ENCODE measurements around the gene SPSB4.
"Not testable (repeated sequence)": the region's sequence is repeated elsewhere in the genome, so short reads cannot be mapped to it uniquely, and the experiment has no call there.

The SPSB4 gene

DNA sequence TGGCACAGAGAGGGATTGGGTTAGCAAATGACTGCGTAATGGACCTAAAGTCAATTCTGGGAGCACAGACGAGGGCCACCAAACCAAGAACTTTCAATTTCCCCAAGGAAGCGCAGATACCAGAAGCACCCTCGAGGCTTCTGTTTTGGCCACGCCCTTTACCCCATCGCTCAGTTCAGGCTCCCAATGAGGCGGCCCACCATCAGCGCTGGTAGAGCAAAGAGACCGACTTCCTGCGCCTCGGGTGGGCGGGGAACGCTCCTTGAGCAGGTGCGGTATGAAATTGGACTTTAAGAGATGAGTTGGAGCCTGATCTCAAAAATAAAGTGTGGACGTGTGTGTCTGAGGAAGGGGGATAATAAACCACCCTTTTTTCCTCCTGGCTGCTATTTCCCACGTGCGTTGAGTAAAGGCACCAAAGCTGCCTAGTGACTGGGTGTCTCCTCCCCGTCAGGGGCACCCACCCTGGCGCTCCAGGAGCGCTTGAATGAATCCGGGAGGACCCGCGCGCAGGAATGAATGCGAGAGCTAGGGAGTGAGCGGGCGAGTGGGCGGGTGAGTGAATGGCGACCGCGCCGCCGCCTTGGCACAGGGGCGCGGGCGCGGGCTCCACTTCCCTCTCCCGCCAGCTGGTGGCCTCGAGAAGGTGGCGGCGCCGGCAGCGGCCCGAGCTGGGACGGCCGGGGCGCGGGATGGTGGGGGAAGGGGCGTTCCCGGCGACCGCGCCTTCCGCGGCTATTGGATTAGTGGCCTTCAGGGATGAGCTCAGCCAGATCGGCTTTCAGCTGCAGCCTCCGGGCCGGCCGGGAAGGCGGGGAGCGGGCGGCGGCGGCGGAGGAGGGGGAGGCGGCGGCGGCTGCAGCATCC, at the start of gene SPSB4:
Gene SPSB4 (plus strand): TSS at position 772 of the 867 bp plus-strand sequence. CDS start 14,758 bp downstream, outside the sequence.
- peak; percentile 59 for DNase-seq (ENCODE audit: low spot score)

GRCh38 chr3:141006344-141006743, 44.8 kb upstream of the SPSB4 start:
- no peak for DNase-seq (ENCODE audit: low spot score)

DNA sequence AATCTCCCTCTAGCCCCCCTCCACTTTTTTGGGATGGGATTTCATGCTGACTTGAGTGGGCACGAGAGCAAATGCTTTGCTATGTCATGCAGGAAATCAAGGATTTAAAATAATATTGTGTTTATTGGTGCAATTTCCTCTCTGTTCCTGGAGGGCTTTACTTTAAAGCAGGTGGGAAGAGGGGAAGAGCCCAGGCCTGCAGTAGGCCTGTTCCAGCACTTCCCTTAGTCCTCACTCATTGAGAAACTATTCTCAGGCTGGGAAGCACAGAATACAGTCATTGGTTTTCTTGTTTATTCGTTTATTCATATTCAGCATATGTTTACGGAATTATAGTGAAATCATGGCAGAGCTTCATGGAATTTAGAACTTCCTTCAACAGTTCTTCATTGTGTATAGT, 41.7 kb upstream of the SPSB4 start:
- no peak for DNase-seq (ENCODE audit: low spot score)

DNA sequence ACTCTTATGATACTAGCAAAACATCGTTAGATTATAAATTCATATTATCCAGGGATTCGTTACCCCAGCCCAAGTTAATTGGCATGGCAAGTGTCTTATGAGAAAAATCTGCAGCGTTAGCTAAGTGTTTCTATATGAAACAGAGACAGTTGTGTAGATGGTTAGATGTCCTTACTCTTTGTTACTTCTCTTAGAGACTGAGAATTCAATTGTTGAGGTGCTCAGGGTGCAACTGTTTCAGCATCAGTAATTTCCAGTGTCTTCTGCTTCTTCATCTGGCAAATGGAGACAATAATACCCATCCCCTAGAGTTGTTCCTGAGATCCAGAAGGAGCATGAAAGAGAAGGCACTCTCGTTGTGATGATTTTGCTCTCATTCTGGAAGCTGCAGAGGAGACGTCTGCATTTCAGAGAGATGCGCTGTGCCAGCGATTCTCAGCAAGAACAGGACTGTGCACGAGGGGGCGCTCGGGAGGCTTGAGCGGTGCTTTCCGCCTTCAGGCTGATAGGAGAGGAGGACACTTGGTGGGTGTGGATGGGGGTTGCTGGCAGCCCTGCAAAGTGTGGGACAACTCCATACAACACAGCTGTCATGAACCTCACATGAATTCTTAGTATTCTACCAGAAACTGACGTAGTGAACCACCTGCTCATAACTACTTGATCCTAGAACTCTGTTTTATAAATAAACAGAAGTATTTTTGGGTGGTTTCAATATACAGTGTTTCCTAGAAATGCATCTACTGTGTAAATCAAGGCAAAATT, 39.7 kb upstream of the SPSB4 start:
- peak; percentile 60 for DNase-seq (ENCODE audit: low spot score)

DNA sequence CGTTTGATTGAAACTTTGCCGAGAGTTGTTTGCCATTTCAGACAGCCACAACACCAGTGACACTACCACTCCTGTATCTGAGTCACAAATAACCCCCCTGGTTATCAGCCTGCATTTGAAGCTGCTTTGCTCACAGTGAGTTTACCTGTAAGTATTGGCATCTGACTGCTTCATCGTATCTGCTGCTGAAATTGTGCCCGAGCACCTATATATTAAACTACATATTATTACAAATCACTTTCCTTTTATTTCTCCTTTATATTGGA, 39.2 kb upstream of the SPSB4 start:
- no peak for DNase-seq (ENCODE audit: low spot score)

DNA sequence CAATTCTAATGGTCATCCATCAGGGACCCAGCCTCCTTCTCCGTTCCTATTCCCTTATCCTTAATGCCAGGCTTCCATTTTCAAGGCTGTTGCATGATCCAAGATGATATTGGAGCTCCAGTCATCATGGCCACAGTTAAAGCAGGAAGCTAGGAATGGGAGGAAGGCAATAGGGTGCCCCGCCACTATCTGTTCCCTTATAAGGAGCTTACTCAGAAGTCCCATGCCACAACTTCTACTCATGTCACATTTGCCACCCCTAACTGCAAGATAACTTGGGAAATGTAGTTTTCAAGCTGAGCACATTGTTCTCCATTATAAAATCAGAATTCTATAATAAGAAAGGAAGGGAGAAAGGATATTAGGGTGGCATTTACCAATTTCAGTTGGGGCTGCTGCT, 38.6 kb upstream of the SPSB4 start:
- no peak for DNase-seq (ENCODE audit: low spot score)

GRCh38 chr3:141015481-141015880, 35.7 kb upstream of the SPSB4 start:
- no peak for DNase-seq (ENCODE audit: low spot score)

DNA sequence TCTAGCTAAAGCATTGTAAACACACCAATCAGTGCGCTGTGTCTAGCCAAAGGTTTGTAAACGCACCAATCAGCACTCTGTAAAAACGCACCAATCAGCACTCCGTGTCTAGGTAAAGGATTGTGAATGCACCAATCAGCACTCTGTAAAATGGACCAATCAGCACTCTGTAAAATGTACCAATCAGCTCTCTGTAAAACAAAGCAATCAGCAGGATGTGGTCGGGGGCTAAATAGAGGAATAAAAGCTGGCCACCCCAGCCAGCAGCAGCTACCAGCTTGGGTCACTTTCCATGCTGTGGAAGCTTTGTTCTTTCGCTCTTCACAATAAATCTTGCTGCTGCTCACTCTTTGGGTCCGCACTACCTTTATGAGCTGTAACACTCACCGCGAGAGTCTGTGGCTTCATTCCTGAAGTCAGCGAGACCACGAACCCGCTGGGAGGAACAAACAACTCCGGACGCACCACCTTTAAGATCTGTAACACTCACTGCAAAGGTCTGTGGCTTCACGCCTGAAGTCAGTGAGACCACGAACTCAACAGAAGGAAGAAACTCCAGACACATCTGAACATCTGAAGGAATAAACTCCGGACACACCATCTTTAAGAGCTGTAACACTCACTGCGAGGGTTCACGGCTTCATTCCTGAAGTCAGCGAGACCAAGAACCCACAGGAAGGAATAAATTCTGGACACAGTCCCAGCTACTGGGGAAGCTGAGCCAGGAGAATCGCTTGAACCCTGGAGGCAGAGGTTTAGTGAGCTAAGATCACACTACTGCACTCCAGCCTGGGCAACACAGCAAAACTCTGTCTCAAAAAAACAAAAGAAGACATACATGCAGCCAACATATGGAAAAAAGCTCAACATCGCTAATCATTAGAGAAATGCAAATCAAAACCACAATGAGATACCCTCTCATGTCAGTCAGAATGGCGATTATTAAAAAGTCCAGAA, 33.5 kb upstream of the SPSB4 start:
- not testable (repeated sequence) for DNase-seq (ENCODE audit: low spot score)

- DNase-seq (ENCODE audit: low spot score), result no peak
Measured at GRCh38 chr3:141019244-141019643, 31.9 kb upstream of the SPSB4 start.

- DNase-seq (ENCODE audit: low spot score), result no peak
Measured at GRCh38 chr3:141020143-141020830, 30.9 kb upstream of the SPSB4 start.

GRCh38 chr3:141021261-141021660, 29.9 kb upstream of the SPSB4 start:
- DNase-seq (ENCODE audit: low spot score), result no peak

- DNase-seq (ENCODE audit: low spot score), result no peak
Measured at GRCh38 chr3:141030296-141030695, 20.9 kb upstream of the SPSB4 start.

- no peak for DNase-seq (ENCODE audit: low spot score)
Measured at GRCh38 chr3:141039589-141039988, 11.6 kb upstream of the SPSB4 start.

DNA sequence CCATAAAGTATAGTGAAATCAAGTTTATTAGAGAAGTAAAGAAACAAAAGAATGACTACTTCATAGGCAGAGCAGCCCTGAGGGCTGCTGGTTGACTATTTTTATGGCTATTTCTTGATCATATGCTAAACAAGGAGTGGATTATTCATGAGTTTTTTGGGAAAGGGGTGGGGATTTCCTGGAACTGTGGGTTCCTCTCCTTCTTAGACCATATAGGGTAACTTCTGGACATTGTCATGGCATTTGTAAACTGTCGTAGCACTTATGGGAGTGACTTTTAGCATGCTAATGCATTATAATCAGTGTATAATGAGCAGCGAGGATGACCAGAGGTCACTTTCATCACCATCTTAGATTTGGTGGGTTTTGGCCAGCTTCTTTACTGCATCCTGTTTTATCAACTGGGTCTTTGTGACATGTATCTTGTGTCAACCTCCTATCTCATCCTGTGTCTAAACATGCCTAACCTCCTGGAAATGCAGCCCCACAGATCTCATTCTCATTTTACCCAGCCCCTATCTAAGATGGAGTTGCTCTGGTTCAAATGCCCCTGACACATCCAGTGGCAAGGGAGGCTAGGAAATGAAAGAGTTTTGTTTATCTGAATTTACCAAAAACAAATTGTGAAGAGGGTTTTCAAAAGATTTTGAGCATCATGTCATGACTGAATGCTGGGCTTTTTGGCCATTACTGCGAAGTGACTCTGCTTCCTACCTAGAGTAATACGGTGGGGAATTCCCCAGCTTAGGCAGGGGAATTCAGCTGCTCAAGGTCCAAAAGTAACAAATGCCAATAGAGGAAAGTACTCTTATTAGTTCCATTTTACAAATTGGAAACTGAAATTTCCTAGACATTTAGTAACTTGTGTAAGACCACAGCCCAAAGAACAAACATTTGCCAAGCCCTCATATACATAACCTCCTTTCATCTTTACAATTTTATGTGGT, 6.2 kb upstream of the SPSB4 start:
- DNase-seq (ENCODE audit: low spot score), result no peak

DNA sequence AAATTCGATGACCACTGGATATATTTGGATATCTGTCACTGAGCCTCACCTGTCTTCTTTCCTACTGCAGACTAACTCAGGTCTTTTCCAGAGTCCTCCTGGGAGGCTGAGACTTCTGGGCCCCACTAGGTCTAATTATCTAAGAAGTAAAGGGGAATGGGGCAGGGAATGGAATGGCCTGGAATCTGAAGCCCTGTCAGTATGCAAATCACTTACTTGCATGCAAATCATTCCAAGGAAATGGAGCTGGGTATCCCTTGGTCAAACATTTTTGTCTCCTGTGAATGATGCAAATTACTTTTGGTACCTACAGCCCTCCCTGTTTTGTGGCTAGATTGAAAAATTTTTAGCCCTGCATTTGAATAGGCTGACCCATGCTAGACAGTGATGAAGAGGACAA, 5.3 kb upstream of the SPSB4 start:
- no peak for DNase-seq (ENCODE audit: low spot score)

DNA sequence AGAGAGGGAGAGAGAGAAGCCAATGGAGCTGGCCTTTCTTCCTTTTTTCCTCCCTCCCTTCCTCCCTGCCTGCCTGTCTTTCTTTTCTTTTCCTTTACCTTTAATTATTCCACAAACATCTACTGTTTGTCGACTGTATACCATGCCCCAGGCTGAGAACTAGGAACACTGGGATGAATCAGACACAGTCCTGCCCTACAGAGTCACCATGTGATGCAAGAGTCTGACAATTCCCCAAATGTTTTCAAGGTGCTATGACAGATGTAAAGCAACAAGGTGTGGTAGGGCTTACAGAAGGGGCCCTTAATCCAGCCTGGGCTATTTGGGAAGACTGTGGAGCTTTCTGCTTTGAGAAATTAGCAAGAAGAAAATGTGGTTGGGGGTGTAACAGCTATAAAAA, 4.0 kb upstream of the SPSB4 start:
- DNase-seq (ENCODE audit: low spot score), result no peak

DNA sequence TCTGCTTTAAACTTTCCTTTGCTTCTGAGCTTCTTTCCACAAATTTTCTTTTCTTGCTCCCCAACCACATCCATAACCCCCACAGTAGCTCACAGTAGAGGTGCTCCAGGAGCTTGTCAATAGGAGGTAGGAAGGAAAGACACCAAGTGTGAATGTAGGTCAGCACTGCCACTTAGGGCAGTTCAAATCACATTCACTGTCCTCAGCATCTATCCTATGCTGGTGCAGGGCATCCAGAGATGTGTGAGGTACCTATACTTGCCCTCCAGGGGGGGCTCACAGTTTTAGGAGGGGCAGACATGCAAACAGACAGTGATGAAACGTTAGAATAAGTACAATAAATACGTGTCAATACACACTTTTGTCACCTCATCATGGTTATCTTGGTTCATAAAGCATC, 1.5 kb upstream of the SPSB4 start:
- DNase-seq (ENCODE audit: low spot score), result no peak

DNA sequence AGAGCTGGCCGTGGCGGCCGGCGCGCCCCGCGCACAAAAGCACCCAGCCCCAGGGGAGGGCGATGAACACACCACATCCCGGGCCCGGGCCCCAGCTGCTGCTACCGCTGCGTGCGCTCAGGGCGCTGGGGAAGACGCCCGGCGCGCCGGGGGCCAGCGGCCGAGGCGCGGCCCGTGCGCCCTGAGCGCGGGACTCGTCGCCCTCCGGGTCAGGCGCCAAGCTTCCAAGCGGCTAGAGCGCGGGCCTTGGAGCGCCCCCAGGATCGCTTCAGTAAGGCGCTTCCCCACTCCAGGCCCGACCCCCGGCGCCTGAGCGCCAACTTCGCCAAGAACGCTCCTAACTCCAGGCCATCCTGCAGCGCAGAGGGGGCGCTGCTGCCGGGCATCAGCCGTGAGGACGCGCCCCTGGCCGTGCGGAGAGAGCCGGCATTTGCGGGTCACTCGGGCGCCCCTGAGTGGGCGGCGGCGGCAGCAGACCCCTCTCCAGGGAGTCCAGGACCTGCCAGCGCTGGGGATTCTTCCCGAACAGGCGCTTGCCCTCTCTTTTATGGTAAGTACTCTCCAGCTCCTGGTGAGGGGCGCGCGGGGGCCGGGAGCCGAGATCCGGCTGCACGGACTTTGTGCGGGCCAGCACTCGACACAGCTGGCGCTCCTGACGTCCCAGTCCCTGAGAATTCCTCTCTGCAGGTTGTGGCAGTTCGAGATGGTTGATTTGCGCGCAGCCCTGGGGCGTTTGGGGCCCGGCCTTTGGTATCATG, 475 bp downstream of the SPSB4 start:
- DNase-seq (ENCODE audit: low spot score), result no peak

- no peak for DNase-seq (ENCODE audit: low spot score)
Measured at GRCh38 chr3:141052201-141053069, 1.3 kb downstream of the SPSB4 start.

Measured in AG08395 (cell line).